DMS79 treated with DMSO at 0.1 percent for 48 hours (cell line): Measurements from ENCODE around the gene WDR43.
"Not testable (repeated sequence)": the region's sequence is repeated elsewhere in the genome, so short reads cannot be mapped to it uniquely, and the experiment has no call there.

Experiments
- DNase-seq: peaks from one replicate; lab custom pipeline; 2025; lab: John Stamatoyannopoulos, UW

Gene WDR43

DNA sequence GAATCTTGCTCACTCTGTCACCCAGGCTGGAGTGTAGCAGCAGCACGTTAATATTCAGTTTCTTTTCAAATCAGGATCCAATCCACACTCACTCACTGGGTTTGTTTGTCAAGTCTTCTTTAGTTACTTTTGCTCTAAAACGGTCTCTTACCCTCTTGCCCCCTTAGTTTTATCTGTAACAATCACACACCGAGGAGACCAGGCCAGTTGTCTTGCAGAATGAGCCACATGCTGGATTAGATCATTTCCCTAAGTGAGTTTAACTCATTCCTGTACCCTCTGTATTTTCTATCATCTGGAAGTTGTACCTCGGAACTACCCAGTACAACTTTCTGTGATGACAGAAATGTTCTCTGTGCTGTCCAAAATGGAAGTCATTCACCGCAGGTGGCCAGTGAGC lies 65.9 kb downstream of the WDR43 start:
- DNase-seq = no peak

DNA sequence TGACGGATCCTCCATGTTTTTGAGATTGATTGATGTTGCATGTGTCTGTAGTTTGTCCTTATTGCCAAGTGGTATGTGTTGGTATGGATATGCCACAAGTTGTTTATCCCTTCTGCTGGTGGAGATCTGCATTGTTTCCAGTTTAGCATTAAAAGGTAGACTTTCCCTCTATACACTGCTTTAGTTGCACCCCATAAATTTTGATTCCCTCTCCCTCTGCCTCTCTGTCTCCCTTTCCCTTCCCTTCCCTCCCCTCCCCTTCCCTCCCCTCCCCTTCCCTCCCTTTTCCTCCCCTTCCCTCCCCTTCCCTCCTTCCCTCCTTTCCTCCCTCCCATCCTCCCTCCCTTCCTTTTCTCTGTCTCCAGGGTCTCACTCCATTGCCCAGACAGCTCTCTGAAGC lies 68.0 kb downstream of the WDR43 start:
- no peak for DNase-seq

DNA sequence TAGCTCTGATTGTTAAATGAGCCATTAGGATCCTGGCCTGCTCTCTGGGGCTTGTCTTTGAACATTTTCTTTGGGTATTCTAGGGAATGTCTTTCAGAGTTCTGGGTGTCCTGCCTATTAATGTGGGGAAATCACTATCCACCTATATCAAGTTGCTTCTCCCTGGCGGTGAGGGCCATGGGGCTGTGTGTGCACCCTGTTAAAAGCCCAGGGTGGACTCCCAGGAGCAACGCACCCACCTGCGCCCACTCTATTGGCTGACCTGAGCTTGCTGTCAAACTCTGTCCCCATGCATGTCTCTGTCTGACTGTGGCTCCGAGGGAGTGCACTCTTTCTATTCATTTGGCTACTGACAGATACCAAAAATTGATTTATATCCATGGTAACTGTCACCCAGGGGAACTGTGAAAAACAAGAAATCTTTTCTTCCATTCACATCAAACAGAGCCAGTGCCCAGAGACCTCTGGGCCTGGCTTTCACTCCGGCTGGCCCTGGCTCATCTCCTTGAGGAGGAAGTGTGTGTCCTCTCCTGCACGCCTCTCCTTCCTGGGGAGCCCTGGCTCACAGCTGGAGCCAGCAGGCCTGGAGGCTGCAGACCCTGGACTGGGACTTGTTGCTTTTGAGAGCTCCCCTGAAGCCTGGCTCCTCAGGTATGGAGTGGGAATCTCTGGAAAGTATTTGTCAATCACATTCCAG lies 76.1 kb downstream of the WDR43 start:
- no peak for DNase-seq

DNA sequence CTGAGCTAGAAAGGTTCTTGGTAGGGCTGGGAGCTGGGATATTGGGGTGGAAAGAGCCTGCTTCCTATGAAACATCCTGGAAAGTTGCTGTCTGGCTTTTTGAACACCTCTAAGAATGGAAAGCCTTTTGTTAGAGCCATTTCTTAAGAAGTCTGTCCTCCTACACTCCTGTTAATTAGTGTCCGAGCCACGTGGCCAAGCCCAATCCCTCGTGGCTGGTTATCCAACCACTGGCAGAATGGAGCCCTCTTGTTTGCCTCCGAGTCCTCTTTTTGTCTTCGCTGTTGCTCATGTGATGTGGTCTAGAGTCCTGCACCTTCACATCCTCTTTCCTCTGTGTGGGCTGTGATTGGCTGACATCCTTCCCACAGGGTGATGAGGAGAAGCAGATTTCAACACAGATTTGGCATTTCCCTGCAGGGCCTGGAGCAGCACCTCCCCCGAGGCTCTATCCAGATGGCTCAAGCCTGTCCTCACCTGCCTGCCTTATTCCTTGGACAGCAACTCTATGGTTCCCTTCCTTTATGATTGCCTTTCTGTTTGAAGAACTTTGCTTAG lies 78.4 kb downstream of the WDR43 start:
- no peak for DNase-seq

DNA sequence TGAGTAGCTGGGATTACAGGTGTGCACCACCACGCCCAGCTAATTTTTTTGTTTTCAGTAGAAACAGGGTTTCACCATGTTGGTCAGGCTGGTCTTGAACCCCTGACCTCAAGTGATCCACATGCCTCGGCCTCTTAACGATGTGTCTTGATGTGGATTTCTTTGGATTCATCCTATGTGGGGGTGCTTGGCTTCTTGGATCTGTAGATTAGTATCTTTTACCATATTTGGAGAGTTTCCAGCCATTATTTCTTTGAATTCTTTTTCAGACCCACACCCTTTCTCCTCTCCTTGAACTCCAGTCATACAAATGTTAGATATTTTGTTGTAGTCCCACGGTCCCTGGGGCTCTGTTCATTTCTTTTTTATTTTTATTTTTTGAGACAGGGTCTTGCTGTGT lies 79.8 kb downstream of the WDR43 start:
- DNase-seq = no peak

DNA sequence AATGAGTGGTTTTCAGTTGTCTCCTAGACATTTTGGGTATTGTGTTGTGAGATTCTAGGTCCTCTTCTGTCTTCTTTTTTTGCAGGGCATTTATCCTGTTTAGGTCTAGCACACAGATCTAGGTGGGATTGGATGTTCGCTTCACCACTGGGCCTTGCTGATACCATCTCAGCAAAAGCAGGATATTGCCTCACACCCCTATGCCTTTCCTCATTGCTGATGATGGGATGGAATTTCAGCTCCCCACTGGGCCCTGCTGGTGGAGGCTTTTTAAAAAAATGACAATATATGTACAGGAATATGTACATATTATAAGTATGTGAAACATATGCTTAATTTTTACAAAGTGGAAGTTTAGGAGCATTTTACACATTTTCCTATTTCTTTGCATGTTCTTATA lies 81.2 kb downstream of the WDR43 start:
- DNase-seq = no peak

DNA sequence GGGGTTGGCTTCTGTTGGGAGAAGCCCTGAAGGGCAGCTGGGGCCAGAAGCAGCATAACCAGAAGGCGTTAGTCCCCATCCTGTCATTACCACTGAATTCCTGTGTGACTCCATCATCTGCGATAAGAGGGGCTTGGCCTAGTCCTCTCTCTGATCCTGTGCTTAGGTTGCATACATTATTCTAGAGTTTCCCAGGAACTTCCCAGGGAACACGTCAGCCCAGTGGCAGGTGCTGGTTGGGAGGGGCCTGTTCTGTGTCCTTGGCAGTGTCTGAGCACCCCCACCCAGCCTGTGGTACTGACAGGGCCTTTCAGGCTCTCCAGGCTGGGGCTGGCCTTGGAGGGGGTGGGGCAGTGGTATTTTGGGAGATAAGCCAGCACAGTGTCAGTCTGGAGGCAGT lies 82.1 kb downstream of the WDR43 start:
- DNase-seq = no peak

DNA sequence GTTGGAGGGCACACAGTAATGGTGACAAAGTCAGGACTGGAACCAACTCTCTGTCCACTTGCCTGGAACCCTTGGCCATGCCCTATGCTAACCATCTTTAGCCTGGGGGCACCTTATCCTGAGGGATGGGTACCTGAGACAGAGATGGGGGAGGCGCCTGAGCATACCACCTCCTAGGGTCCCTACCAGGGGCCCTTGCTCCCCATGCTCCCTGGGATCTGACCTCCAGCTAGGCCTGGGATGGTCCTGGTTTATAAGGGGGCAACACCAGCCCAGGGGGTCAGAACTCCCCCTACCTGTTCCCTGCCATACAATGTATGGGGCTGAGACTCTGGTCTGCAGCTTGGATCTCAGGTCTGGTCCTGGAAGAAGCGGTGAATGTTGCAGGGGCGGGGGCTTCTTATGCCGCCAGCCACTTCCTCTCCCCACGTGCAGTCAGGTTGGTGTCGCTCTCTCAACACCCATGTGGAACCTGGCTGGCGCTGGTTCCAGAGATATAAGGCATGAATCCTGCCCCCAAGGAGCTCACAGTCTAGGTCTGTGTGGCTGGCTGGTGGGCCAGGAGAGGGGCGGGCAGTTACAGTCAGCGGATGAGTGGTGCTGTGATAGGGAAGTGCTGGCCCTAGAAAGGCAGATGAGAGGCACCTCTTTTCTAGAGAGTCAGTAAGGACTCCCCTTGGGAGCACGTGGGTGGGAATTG lies 82.9 kb downstream of the WDR43 start:
- no peak for DNase-seq

DNA sequence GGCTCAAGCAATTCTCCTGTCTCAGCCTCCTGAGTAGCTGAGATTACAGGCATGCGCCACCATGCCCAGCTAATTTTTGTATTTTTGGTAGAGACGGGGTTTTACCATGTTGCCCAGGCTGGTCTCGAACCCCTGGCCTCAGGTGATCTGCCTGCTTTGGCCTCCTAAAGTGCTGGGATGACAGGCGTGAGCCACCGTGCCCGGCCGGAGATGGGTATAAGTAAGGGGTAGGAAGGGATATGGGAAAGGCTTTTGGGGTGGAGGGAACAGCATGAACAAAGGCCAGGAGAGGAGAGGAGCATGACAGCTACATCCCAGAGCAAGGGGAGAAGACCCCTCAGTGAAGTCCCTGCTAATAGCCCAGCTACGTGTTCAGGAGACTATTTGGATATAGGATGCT lies 83.5 kb downstream of the WDR43 start:
- DNase-seq = not testable (repeated sequence)

DNA sequence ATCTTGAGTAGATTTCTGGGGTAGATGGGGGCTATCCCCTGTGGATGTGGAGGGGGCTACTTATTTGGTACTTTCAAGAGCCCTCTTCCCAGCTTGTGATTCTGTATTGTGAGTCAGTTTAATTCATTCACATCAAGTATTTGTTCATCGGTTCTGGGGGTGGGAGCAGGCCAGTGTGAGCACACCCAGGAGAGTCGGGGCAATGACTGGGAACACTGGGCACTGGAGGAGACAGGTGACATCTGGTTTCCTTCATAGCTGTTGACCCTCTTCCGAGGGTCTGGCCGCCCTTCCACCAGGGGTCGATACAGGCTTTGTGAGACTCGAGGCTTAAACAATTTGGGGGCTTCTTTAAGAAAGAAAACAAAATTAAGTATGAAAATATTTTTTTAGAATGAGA lies 84.1 kb downstream of the WDR43 start:
- no peak for DNase-seq

DNA sequence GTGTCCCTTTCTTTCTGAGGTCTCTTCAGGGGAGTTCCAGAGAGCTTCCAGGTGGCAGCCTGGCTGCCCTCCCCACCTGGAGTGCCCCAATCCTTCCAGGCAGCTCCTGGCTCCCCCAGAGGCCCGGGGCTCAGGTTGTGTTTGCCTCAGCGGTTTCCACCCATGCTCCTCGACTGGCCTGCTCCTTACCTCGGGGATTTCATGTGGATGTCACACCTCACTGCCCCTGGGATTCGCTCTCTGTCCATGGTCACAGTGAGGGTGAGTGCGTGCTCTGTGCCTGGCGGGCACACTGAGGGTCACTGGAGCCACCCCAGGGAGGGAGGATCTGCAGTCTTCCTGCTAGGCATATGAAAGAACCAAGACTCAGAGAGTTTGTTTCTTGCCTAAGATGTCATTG lies 84.6 kb downstream of the WDR43 start:
- no peak for DNase-seq

DNA sequence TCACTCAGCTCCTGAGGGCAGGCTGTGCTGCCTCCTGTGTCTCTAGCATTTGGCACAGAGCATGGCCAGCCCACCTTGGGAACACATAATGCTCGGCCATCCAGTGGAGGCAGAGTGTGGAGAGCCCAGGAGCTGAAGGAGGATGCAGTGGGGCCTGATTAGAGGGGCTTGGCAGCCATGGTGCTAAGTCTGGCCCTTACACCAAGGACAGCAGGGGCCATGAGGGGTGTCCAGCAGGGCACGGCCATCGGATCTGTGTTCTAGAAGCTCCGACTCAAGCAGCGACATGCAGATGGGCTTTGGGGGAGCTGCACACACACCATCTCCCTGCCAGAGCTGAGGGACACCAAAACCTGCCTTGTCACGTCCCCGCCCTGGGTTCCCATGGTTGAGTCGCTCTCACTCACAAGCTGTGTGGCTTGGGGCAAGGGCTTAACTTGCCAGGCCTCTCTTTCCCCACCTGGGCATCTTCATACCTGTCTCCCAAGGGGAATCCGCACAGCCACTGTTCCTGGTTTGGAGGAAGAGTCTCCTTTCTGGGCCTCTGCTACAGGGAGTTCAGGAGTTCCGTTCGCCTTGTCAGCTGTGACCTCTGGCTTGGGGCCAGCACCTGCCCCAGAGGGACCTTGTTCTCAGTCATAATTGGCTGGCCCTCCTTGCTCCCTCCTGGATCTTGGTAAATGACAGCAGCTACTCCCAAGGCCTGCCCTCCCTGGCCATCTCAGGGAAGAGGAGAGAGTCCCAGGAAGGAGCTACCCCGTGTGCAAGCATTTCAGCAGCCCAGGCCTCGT lies 85.3 kb downstream of the WDR43 start:
- DNase-seq = peak; percentile 53

DNA sequence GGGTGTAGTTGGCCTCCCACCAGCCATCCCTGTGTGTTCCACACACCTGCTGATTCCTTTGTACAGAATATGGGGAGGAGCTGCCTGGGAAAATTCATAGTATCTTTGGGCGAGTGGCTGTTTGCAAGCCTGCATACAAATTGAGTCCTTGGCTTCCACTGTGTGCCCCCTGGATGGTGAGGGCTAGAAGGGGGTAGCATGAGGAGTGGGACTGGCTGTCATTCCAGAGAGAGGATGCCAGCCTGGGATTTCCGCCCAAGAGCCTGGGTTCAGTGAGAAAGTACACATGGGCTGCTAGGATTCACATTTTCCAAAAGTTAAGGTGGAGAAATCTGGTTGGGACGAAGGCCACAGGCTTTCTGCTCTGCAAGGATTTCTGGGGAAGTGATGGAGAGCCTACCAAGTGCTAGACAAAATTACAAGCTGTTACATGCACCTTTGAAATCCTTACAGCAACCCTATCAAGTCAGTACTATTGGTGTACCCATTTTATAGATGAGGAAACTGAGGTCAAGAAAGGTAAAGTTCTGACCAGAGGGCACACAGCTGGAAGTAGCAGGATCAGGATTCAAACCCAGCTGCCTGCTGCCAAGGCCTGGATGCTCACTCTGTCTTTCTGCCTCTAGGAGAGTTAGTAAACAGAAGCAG lies 86.0 kb downstream of the WDR43 start:
- no peak for DNase-seq

DNA sequence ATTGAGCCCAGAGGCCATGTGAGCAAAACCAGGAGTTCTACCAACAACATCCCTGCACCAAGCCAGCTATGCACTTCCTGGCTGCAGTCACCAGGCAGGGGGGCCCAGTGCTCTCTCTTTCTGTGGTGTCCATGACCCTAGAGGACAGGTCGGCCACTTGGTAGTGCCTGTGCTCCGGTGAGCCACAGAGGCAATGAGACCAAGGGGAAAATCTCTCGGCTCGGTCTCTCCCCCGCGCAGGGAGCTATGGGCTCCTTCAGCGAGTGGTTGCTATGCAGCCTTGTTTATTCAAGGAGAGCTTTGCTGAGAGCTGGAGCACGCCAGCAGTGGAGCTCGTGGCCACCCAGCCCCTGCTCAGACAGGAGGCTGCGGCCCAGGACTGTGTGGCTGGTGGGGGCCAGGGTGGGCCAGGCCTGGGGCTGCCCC lies 86.6 kb downstream of the WDR43 start, which contains the start of gene TOGARAM2:
TSS of gene TOGARAM2 (plus strand) at position 283 of the 426 bp plus-strand sequence. CDS start 13,537 bp downstream, outside the sequence.
- DNase-seq = peak; percentile 43

DNA sequence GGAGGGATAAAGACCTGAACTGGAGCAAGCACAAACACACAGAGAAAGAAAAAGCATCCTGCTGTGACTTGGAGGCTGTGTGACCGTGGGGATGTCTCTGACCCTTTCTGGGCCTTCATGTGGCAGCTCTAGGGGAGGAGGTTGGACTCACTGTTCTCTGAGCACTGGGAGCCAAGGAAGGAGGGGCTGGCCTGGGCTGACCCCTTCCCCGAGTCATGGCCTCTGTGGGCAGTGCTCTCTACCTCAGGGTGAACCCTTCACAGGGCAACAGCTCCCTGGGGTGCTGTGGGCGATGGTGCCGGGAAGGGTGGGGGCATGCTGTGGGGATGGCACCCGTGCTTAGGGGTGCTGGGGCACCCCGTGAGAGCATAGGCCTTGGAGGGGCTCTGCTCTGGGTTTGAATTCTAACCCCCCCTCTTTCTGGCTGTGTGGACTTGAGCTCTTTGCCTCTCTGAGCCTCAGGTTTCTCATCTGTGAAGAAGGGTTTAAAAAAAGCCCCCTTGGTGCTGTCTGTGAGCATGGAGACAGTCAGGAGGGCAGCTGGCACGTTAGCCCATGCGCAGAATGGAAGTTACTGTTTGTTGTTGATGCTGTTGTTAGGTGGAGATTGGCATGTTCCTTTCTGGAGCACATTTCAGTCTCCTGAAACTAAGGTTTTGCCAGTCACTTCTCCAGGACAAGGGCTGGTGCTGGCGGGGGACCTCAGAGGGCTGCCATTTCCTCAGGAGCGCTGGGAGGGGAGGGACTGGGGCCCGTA lies 87.3 kb downstream of the WDR43 start:
- DNase-seq = no peak

DNA sequence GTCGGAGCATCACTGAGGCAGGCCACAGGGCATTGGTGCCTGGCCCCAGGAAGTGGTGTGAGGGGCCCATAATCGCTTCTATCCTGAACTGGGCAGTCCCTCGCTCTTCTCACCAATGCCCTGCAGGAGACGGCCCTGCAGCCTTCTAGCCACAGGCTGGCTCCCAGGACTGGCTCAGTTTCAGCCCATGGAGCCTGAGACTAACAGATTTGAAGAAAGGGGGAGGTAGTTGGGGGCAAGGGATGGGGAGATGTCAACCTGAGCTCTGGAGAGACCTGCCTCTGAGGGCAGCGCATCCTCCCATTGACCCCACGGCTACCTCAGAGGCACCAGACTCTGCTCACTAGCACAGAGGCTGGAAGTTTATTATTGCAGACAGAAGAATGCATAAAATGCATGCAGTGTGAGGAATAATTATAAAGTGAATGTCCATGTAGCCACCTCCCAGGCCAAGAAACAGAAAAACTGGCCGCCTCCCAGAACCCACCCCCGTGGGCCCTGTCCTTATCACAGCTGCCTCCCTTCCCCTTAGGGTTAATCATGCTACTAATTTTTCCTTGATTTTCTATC lies 88.0 kb downstream of the WDR43 start:
- DNase-seq = no peak

DNA sequence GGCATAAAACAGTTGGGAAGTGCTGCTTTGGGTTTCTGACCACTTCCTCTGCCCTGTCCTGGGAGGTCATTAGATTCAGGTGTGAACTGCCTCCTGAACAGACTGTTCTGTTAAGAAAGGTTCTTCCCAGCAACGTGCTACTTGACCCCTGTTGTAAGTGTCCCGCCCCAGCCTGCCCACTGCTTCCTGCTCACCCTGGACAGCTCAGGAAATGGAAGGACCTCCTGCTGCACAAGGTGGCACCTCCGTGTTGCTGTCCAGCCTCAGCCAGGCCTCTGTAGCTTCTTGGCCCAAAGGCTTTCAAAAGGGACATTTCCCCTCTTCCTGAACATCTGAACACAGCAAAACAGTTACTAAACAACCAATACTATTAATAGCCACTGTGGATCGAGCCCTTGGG lies 92.0 kb downstream of the WDR43 start:
- DNase-seq = no peak

DNA sequence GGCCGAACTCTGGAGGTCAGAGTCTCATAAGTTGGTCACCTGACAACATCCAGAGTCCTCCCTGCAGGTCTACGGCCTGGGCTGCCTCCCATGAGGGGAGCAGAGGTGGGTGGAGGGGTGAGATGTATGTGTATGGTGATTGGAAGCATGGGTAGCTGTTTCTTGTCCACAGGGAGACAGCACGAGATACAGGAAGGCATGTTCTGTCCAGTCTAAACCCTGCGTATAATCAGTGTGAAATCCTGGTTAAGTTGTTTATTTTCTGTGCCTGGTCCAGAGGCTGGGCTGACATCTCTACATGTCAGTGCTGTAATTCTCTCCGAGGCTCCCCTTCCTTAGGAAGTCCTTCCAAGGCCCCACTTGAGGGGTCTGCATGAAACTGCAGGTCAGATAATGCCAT lies 95.5 kb downstream of the WDR43 start:
- DNase-seq = no peak

DNA sequence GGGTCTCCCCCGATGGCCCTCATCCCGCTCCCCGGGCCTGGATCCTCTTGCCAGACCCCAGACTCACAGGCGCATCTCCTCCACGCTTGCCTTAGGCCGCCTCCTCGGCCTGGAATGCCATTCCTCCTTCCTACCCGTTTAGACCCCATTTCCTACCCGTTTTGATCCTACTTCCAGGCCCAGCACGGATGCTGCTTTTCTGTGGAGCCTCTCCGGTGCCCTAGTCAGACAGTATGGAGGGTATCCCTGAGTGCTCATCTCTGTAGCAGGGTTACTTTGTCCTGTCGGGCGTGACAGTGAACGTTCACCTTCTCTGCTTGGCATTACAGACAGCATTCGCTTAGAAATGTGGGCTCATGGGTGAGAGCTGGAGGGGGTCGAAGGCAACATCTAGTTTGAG lies 96.0 kb downstream of the WDR43 start:
- DNase-seq = no peak

DNA sequence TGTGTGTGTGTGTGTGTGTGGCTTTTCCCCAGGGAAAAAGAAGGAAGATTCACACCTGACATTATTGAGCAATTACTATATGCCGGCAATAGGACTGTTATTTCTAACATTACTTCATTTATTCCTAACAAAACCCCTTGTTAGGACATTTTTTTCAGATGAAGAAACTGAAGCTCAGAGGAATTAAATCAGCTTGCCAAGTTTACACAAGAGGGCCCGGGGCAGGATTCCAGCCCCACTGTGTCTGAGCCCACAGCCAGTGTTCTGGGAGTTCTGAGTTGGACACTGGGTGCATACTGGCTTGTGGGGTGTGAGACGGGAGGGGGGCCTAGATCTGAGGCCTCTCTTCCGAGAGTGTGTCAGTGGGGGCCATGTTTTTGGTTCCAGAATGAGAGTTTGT lies 96.6 kb downstream of the WDR43 start:
- DNase-seq = no peak

DNA sequence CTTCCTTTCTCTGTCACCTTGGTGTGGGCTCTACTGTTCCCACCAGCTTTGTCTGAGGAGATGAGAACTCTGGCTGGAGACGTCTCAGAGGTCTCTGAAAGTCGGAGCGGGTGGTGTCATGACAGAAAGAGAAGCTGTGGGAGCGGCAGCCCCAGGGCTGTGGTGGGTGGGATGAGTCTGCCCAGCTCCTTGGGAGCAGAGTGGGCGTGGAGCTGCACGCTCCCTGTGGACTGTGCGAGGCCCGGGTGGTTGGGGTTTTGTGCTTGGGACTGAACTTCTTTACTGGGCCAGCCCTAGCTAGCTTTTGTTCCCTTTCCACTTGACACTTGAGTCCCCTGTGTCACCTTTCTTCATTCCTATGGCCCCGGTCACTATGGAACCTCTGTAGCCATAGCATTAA lies 97.0 kb downstream of the WDR43 start:
- no peak for DNase-seq
